ENCODE measurements around the gene CAMK1D.

The CAMK1D gene

DNA sequence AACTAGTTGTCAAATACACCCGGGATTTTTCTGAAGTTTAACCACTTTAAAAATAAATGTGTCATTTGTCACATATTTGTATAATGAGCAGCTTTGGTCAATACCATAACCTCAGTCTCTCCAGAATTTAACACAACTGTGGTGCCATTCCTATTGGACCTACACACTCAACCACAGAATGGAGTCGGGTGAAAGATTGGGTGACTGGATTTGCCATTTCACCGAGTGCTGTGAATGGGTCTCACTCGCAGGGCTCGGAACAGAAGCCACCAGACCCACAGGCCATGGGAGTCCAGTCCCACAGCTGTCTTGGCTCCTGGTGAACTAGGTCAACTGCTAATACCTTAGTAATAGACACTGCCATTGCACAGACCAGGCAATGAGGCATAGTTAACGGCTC lies 353.8 kb downstream of the CAMK1D start:
- Histone ChIP-seq H3K9ac (ENCODE audit: low read length) (no peak overlapping the region), H3K4me1 (ENCODE audit: insufficient read depth, low read length, severe bottlenecking) (no peaks in the 10 kb centered on the region), H3K9me2 (ENCODE audit: low read depth, low read length) (no peaks in the 10 kb centered on the region), H3K9me3 (ENCODE audit: low read length) (no peaks in the 10 kb centered on the region), H4K20me1 (ENCODE audit: insufficient read depth, low read length) (no peaks in the 10 kb centered on the region), H3K79me2 (ENCODE audit: insufficient read depth, low read length) (no peaks in the 10 kb centered on the region), H3F3A (ENCODE audit: insufficient read depth, low read length) (no peaks in the 10 kb centered on the region), H3K27me3 (ENCODE audit: insufficient read depth, low read length) (no peaks in the 10 kb centered on the region), H2AFZ (ENCODE audit: low read length) (no peak overlapping the region), H3K4me3 (ENCODE audit: low read depth, low read length, poor library complexity, severe bottlenecking) (no peak overlapping the region), H3K4me2 (ENCODE audit: low read length) (no peak overlapping the region), H3K36me3 (ENCODE audit: insufficient read depth, low read length) (no peaks in the 10 kb centered on the region), H3K27ac (ENCODE audit: low read depth, low read length, poor library complexity, severe bottlenecking) (no peak overlapping the region)
- no peak for TF ChIP-seq EZH2 (IDR thresholded peaks at IDR 0.05; ENCODE audit: borderline replicate concordance, low read length)
- TF ChIP-seq, protein P1, sequence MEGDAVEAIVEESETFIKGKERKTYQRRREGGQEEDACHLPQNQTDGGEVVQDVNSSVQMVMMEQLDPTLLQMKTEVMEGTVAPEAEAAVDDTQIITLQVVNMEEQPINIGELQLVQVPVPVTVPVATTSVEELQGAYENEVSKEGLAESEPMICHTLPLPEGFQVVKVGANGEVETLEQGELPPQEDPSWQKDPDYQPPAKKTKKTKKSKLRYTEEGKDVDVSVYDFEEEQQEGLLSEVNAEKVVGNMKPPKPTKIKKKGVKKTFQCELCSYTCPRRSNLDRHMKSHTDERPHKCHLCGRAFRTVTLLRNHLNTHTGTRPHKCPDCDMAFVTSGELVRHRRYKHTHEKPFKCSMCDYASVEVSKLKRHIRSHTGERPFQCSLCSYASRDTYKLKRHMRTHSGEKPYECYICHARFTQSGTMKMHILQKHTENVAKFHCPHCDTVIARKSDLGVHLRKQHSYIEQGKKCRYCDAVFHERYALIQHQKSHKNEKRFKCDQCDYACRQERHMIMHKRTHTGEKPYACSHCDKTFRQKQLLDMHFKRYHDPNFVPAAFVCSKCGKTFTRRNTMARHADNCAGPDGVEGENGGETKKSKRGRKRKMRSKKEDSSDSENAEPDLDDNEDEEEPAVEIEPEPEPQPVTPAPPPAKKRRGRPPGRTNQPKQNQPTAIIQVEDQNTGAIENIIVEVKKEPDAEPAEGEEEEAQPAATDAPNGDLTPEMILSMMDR (IDR thresholded peaks at IDR 0.05; ENCODE audit: low read length) = no peak

DNA sequence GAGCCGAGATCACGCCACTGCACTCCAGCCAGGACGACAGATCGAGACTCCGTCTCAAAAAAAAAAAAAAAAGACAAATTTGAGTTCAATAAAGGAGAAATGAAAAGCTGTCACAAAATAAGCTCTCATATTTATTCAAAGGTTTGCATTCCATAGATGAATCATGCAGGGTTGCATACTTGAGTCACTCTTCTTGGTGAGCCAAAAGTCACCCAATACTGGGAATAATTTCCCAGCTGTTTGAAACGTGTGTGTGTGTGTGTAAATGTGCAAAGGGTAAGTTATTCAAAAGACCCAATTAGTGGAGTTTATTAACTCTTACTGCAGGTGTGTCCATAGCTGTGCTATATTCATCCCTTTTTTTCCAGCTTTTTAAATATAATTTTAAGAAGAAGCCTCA lies 354.5 kb downstream of the CAMK1D start:
- H3K27me3 ChIP-seq (ENCODE audit: insufficient read depth, low read length) = no peaks in the 10 kb centered on the region
- TF ChIP-seq EZH2 (IDR thresholded peaks at IDR 0.05; ENCODE audit: borderline replicate concordance, low read length) = no peak
- TF ChIP-seq, protein P1 (IDR thresholded peaks at IDR 0.05; ENCODE audit: low read length) = no peak
- H4K20me1 ChIP-seq (ENCODE audit: insufficient read depth, low read length) = no peaks in the 10 kb centered on the region
- H3F3A ChIP-seq (ENCODE audit: insufficient read depth, low read length) = no peaks in the 10 kb centered on the region
- no peak overlapping the region for H3K9ac ChIP-seq (ENCODE audit: low read length)
- H3K36me3 ChIP-seq (ENCODE audit: insufficient read depth, low read length) = no peaks in the 10 kb centered on the region
- H3K9me3 ChIP-seq (ENCODE audit: low read length) = no peaks in the 10 kb centered on the region
- H3K4me1 ChIP-seq (ENCODE audit: insufficient read depth, low read length, severe bottlenecking) = no peaks in the 10 kb centered on the region
- H3K79me2 ChIP-seq (ENCODE audit: insufficient read depth, low read length) = no peaks in the 10 kb centered on the region
- no peaks in the 10 kb centered on the region for H3K9me2 ChIP-seq (ENCODE audit: low read depth, low read length)
- H3K27ac ChIP-seq (ENCODE audit: low read depth, low read length, poor library complexity, severe bottlenecking) = no peak overlapping the region
- H2AFZ ChIP-seq (ENCODE audit: low read length) = no peak overlapping the region
- H3K4me3 ChIP-seq (ENCODE audit: low read depth, low read length, poor library complexity, severe bottlenecking) = no peak overlapping the region
- H3K4me2 ChIP-seq (ENCODE audit: low read length) = no peak overlapping the region

DNA sequence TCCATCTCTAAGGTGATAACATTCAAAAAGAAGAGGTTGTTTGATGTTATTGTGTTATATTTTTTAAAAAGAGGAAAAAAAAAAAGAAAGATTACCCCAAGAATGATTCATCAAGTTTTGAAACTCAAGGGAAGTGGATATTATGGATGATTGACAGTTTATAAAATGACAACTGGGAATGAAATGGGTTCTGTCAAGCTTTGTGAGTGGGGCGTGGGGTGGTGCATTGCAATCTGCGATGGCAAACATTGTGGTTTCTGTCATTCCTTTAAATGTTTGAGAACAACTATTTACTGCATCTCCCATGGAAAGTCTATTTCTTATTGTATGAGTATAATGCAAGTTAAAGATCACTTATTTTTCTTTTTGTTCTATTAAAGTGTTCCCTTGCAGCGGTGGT lies 355.1 kb downstream of the CAMK1D start:
- H2AFZ ChIP-seq (ENCODE audit: low read length) = no peak overlapping the region
- no peak overlapping the region for H3K4me2 ChIP-seq (ENCODE audit: low read length)
- no peak overlapping the region for H3K4me3 ChIP-seq (ENCODE audit: low read depth, low read length, poor library complexity, severe bottlenecking)
- H3K27me3 ChIP-seq (ENCODE audit: insufficient read depth, low read length) = no peaks in the 10 kb centered on the region
- no peaks in the 10 kb centered on the region for H3F3A ChIP-seq (ENCODE audit: insufficient read depth, low read length)
- H3K9me2 ChIP-seq (ENCODE audit: low read depth, low read length) = no peaks in the 10 kb centered on the region
- H3K36me3 ChIP-seq (ENCODE audit: insufficient read depth, low read length) = no peaks in the 10 kb centered on the region
- no peaks in the 10 kb centered on the region for H4K20me1 ChIP-seq (ENCODE audit: insufficient read depth, low read length)
- TF ChIP-seq, protein P1 (IDR thresholded peaks at IDR 0.05; ENCODE audit: low read length) = no peak
- TF ChIP-seq EZH2 (IDR thresholded peaks at IDR 0.05; ENCODE audit: borderline replicate concordance, low read length) = no peak
- no peak overlapping the region for H3K27ac ChIP-seq (ENCODE audit: low read depth, low read length, poor library complexity, severe bottlenecking)
- no peaks in the 10 kb centered on the region for H3K79me2 ChIP-seq (ENCODE audit: insufficient read depth, low read length)
- H3K9me3 ChIP-seq (ENCODE audit: low read length) = no peaks in the 10 kb centered on the region
- no peaks in the 10 kb centered on the region for H3K4me1 ChIP-seq (ENCODE audit: insufficient read depth, low read length, severe bottlenecking)
- H3K9ac ChIP-seq (ENCODE audit: low read length) = no peak overlapping the region
